Measurements from ENCODE around the gene SLC6A6. TPM values are rescaled to one million over a fixed set of nuclear protein-coding genes. Genes with fewer than 3 reads are reported as not detected.

SLC6A6 gene
- total and polyA plus RNA-seq, 12 donors = 10.6 to 197 (median 85.6) TPM

DNA sequence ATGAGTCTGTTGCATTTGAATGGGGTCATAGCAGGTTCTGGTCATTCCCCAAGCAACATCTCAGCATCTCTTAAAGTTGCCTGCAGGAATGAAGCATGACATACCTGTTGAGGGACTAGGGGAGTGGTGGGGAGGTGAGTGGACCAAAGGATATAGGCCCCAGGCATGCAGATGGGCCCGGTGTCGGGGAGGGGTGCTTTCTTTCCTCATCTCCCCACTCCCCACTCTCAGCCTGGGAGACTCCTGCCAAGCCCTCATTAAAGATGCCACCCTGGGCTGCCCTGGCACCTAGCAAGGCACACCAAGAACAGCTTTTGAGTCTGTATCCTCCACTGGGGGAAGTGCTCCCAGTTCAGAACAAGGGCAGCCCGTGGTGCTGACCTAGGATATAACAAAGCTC, 83.6 kb downstream of the SLC6A6 start:
- TF ChIP-seq, protein P1, sequence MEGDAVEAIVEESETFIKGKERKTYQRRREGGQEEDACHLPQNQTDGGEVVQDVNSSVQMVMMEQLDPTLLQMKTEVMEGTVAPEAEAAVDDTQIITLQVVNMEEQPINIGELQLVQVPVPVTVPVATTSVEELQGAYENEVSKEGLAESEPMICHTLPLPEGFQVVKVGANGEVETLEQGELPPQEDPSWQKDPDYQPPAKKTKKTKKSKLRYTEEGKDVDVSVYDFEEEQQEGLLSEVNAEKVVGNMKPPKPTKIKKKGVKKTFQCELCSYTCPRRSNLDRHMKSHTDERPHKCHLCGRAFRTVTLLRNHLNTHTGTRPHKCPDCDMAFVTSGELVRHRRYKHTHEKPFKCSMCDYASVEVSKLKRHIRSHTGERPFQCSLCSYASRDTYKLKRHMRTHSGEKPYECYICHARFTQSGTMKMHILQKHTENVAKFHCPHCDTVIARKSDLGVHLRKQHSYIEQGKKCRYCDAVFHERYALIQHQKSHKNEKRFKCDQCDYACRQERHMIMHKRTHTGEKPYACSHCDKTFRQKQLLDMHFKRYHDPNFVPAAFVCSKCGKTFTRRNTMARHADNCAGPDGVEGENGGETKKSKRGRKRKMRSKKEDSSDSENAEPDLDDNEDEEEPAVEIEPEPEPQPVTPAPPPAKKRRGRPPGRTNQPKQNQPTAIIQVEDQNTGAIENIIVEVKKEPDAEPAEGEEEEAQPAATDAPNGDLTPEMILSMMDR (IDR thresholded peaks at IDR 0.05) = no peak
- no peak for TF ChIP-seq POLR2A (IDR thresholded peaks at IDR 0.05)
- 90 to 97% (median 97%) methylated on average over 3 of the region's 3 CpGs for WGBS, 4 donors
- no peak for DNase-seq
- Histone ChIP-seq H3K9me3 (replicated peaks in 1 of 3) (no peaks in the 10 kb centered on the region), H3K4me1 (replicated peaks in 1 of 2) (peaks cover 12 to 15% of the 10 kb centered on the region in 2 donors), H3K27ac (no peak overlapping the region), H3K36me3 (replicated peaks in 1 of 2) (peaks cover 0 to 76% of the 10 kb centered on the region in 2 donors), H3K27me3 (no peaks in the 10 kb centered on the region), H3K4me3 (no peak overlapping the region)
- intact Hi-C loops (cut with DNase I) = no loop called here

DNA sequence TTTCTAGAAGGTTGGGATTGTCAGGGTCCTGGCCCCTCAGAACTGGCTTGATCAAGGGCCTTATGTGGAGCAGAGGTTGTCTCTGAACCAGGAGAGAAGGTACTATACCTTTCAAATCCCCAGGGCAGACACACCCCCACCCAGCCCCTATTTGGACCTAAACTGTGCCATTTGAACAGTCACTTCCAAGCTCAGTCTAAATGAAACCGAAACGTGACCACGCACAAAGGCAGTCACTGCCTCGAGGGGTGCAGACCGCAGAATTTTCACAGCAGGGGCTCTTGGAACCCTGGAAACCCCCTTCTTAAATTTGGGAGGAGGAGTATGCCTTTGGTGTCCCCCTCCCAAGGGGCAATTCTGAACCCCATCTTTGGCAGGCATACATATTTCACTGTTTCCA, 84.1 kb downstream of the SLC6A6 start:
- TF ChIP-seq, protein P1 (IDR thresholded peaks at IDR 0.05) = no peak
- TF ChIP-seq POLR2A (IDR thresholded peaks at IDR 0.05) = no peak
- H3K9me3 ChIP-seq (replicated peaks in 1 of 3) = no peaks in the 10 kb centered on the region
- H3K4me1 ChIP-seq (replicated peaks in 1 of 2) = peaks cover 12 to 13% of the 10 kb centered on the region in 2 donors
- H3K27me3 ChIP-seq = no peaks in the 10 kb centered on the region
- H3K4me3 ChIP-seq = no peak overlapping the region
- WGBS, 4 donors = 91 to 98% (median 93%) methylated on average over 5 of the region's 5 CpGs
- H3K36me3 ChIP-seq (replicated peaks in 1 of 2) = peaks cover 0 to 71% of the 10 kb centered on the region in 2 donors
- intact Hi-C loops (cut with DNase I) = no loop called here
- H3K27ac ChIP-seq = no peak overlapping the region
- DNase-seq = no peak

DNA sequence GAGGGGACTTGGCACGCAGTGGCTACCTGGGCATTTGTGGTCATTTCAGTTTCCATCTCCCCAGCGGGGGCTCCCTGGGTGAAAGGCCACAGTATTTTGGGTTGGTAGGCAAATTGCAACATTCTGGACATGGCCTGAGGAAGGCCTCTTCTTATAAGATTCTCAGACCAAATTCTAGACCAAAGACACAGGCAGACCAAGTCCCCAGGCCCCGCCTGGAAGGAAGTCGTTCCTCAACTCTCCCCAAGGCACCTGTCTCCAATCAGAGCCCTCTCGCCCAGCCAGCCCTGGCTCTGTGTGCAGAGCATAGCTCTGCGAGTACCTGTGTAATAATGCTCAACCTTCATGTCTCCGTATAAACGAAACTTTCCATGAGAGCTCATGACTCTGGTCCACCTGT, 84.7 kb downstream of the SLC6A6 start:
- TF ChIP-seq, protein P1 (IDR thresholded peaks at IDR 0.05) = no peak
- no peak for TF ChIP-seq POLR2A (IDR thresholded peaks at IDR 0.05)
- whole genome bisulfite sequencing, 4 donors = 89 to 97% (median 94%) methylated on average over 8 of the region's 8 CpGs
- H3K27me3 ChIP-seq = no peaks in the 10 kb centered on the region
- no peak overlapping the region for H3K27ac ChIP-seq
- no peaks in the 10 kb centered on the region for H3K9me3 ChIP-seq (replicated peaks in 1 of 3)
- H3K4me1 ChIP-seq (replicated peaks in 1 of 2) = peaks cover 7% of the 10 kb centered on the region in 2 donors
- no peak overlapping the region for H3K4me3 ChIP-seq
- no peak for DNase-seq
- H3K36me3 ChIP-seq (replicated peaks in 1 of 2) = peaks cover 0 to 65% of the 10 kb centered on the region in 2 donors
- intact Hi-C loops (cut with DNase I) = no loop called here

GRCh38 chr3:14487821-14488220, 85.4 kb downstream of the SLC6A6 start:
- Histone ChIP-seq H3K4me1 (replicated peaks in 1 of 2) (peaks cover 0 to 2% of the 10 kb centered on the region in 2 donors), H3K9me3 (replicated peaks in 1 of 3) (no peaks in the 10 kb centered on the region), H3K27me3 (no peaks in the 10 kb centered on the region), H3K4me3 (no peak overlapping the region), H3K36me3 (replicated peaks in 1 of 2) (peaks cover 0 to 59% of the 10 kb centered on the region in 2 donors), H3K27ac (no peak overlapping the region)
- TF ChIP-seq, protein P1 (IDR thresholded peaks at IDR 0.05) = no peak
- no peak for TF ChIP-seq POLR2A (IDR thresholded peaks at IDR 0.05)
- intact Hi-C loops (cut with DNase I) = no loop called here
- no peak for DNase-seq
- WGBS, 4 donors = 71 to 100% (median 76%) methylated on average over 4 to 7 of the region's 7 CpGs; no CpG with 5 or more reads in 1 of the 4 donors
